Pancreas (tissue), 10 donors: ENCODE results near the gene INHBB. TPM values are rescaled to one million over a fixed set of nuclear protein-coding genes. Genes with fewer than 3 reads are reported as not detected.
A peak's percentile ranks its signal among the peaks of the same experiment; 100 is the strongest.

Experiments used
- ATAC-seq, 4 donors: fragments of 200-7000 bp; cut with Tn5 transposase; one replicate each; pipeline versions ENCODE4 v1.8.0 to v1.9.1; 2020; ENCODE audit warnings: mild to moderate bottlenecking in 4 of 4, moderate library complexity in 4 of 4
- DNase-seq, 6 donors: peaks; one replicate each; pipeline ENCODE4 v3.0.0-alpha.2; 2020
- FAIRE-seq: peaks from 2 replicates; lab custom pipeline; 2012; peaks lifted over from hg19 to GRCh38; lab: Jason Lieb, UNC
- H3K27ac ChIP-seq, 4 donors: fragments of 200-600 bp; sonication (generic); 1 replicate in 3 of 4; 2 replicates in 1 of 4; pipeline versions ENCODE4 v1.5.0 to v1.8.0; 2020
- H3K27me3 ChIP-seq, 4 donors: fragments of 200-600 bp; one replicate each; pipeline ENCODE4 v1.8.0; 2021
- H3K36me3 ChIP-seq, 3 donors: fragments of 200-600 bp; sonication (generic) in 1 of 3; one replicate each; pipeline versions ENCODE4 v1.5.0 to v1.8.0; 2020 to 2021
- H3K4me1 ChIP-seq, 3 donors: fragments of 200-600 bp; one replicate each; pipeline ENCODE4 v1.8.0; 2021
- H3K4me3 ChIP-seq, 4 donors: fragments of 200-600 bp; sonication (generic) in 2 of 4; one replicate each; pipeline versions ENCODE4 v1.5.0 to v1.8.0; 2020 to 2021
- H3K9me3 ChIP-seq, 4 donors: fragments of 200-600 bp; one replicate each; pipeline ENCODE4 v1.8.0; 2021
- WGBS, 2 donors: extraction: QIAGEN DNeasy Blood & Tissue Kit; methylation state at CpG; one replicate each; pipeline ENCODE4 v1.1.7; 2013; 5-methylcytosine and 5-hydroxymethylcytosine counted together
- intact Hi-C, 3 donors: fragments of 100-400 bp; cut with DNase I; formaldehyde crosslinking; loops; one replicate each; pipeline versions ENCODE4 v1.11.1 to v1.14.2; 2022
- polyA plus RNA-seq, 2 donors: library from polyadenylated mRNA; stranded (reverse); fragments of 200-250 nt; gene quantifications; one replicate each; pipeline ENCODE4 v1.2.3, GENCODE V29; 2013
- total RNA-seq, 6 donors: library from RNA; stranded (reverse); fragmentation: NEBNext Ultra II Directional in 4 of 6; extraction: Animal tissue kit (Norgen Biotek cat#: 25700) in 4 of 6; gene quantifications; one replicate each; pipeline versions ENCODE4 v1.2.1 to v1.2.4, GENCODE V29; 2021 to 2023
- TF ChIP-seq, protein P1 (sequence below), 4 donors: fragments of 200-600 bp; sonication (generic) in 3 of 4; IDR thresholded peaks; one replicate each; pipeline versions ENCODE4 v1.5.0 to v1.8.0; 2021; ENCODE audit warnings: antibody characterized with exemption in 4 of 4
- donor health status: healthy with polysubstance abuse.
- donor health status: DM: no; HTN: no; CAD: no; lungs with moderate emphysema.
- donor health status: DM: no; HTN: no; CAD: no.
- donor health status: control.
- donor health status: control.
- donor health status: Bipolar disorder and iron deficiency.
- donor health status: DM: yes; HTN: yes; CAD: no.
- donor health status: DM: no; HTN: no; CAD: no.
- donor health status: DM: no; HTN: no; CAD: no.
- donor health status: DM: yes; HTN: yes; CAD: no.

INHBB gene
- total and polyA plus RNA-seq, 8 donors: 0.59 to 5.1 (median 2.5) TPM

GRCh38 chr2:120391911-120392665 is 46.2 kb downstream of the INHBB start:
- no peaks in the 10 kb centered on the region for H3K4me1 ChIP-seq
- peak in 2 of 6 donors; percentile 33 to 45 for DNase-seq
- FAIRE-seq: no peak
- no peak overlapping the region for H3K27ac ChIP-seq
- no peaks in the 10 kb centered on the region for H3K9me3 ChIP-seq
- H3K36me3 ChIP-seq: no peaks in the 10 kb centered on the region
- intact Hi-C loops: no loop called here
- TF ChIP-seq, protein P1, sequence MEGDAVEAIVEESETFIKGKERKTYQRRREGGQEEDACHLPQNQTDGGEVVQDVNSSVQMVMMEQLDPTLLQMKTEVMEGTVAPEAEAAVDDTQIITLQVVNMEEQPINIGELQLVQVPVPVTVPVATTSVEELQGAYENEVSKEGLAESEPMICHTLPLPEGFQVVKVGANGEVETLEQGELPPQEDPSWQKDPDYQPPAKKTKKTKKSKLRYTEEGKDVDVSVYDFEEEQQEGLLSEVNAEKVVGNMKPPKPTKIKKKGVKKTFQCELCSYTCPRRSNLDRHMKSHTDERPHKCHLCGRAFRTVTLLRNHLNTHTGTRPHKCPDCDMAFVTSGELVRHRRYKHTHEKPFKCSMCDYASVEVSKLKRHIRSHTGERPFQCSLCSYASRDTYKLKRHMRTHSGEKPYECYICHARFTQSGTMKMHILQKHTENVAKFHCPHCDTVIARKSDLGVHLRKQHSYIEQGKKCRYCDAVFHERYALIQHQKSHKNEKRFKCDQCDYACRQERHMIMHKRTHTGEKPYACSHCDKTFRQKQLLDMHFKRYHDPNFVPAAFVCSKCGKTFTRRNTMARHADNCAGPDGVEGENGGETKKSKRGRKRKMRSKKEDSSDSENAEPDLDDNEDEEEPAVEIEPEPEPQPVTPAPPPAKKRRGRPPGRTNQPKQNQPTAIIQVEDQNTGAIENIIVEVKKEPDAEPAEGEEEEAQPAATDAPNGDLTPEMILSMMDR (IDR thresholded peaks at IDR 0.05): no peak
- H3K4me3 ChIP-seq: no peak overlapping the region
- no peaks in the 10 kb centered on the region for H3K27me3 ChIP-seq
- ATAC-seq: no peak
- WGBS, 2 donors: 94 to 96% methylated on average over 16 of the region's 16 CpGs

GRCh38 chr2:120392923-120393322 is 47.0 kb downstream of the INHBB start:
- Histone ChIP-seq H3K36me3 (no peaks in the 10 kb centered on the region), H3K4me3 (no peak overlapping the region), H3K27me3 (no peaks in the 10 kb centered on the region), H3K4me1 (no peaks in the 10 kb centered on the region), H3K27ac (no peak overlapping the region), H3K9me3 (no peaks in the 10 kb centered on the region)
- 83 to 93% methylated on average over 1 of the region's 1 CpG for WGBS, 2 donors
- FAIRE-seq: no peak
- intact Hi-C loops: no loop called here
- TF ChIP-seq, protein P1 (IDR thresholded peaks at IDR 0.05): no peak
- DNase-seq: no peak
- no peak for ATAC-seq

GRCh38 chr2:120393456-120393855 is 47.5 kb downstream of the INHBB start:
- intact Hi-C loops: no loop called here
- 85 to 94% methylated on average over 5 of the region's 5 CpGs for WGBS, 2 donors
- H3K9me3 ChIP-seq: no peaks in the 10 kb centered on the region
- ATAC-seq (no peak), FAIRE-seq (no peak), DNase-seq (peak in 1 of 6 donors; percentile 21)
- no peaks in the 10 kb centered on the region for H3K36me3 ChIP-seq
- TF ChIP-seq, protein P1 (IDR thresholded peaks at IDR 0.05): no peak
- H3K27ac ChIP-seq: no peak overlapping the region
- H3K4me3 ChIP-seq: no peak overlapping the region
- no peaks in the 10 kb centered on the region for H3K4me1 ChIP-seq
- H3K27me3 ChIP-seq: no peaks in the 10 kb centered on the region

DNA sequence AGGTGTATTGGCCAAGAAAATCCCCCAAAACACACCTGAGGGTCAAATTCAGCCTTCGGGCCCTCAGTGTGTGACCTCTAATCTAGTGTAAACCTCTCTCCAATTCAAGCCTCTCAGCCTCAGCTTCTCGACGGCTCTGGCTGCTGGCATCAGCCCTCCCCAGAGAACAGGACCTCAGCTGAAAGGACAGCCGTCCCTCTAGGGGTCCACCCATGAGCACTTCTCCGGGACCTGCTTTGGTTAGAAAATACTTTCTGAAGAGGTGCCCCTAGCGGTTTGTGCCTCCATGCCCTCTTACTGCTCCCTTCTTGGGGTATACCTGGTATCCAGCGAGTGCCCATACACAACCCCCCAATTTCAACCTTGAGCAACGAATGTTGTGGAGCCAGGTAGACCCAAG is 48.8 kb downstream of the INHBB start:
- intact Hi-C loops: no loop called here
- DNase-seq (peak in 1 of 6 donors; percentile 17), FAIRE-seq (no peak), ATAC-seq (no peak)
- Histone ChIP-seq H3K4me1 (no peaks in the 10 kb centered on the region), H3K4me3 (no peak overlapping the region), H3K27me3 (no peaks in the 10 kb centered on the region), H3K27ac (no peak overlapping the region), H3K36me3 (no peaks in the 10 kb centered on the region), H3K9me3 (no peaks in the 10 kb centered on the region)
- TF ChIP-seq, protein P1 (IDR thresholded peaks at IDR 0.05): no peak
- 86 to 92% methylated on average over 8 of the region's 8 CpGs for WGBS, 2 donors
